Neural progenitor cell (in vitro differentiated cells): ENCODE measurements around the gene PSKH1.

Experiments used
- CTCF ChIP-seq: fragments of 200-600 bp; sonication (generic); IDR thresholded peaks from 2 replicates; pipeline ENCODE4 v1.5.1; 2017; ENCODE audit warnings: antibody characterized with exemption, mild to moderate bottlenecking
- EZH2 ChIP-seq: fragments of 200-600 bp; sonication (generic); IDR thresholded peaks from 2 replicates; pipeline ENCODE4 v1.6.1; 2017; ENCODE audit warnings: antibody characterized with exemption, mild to moderate bottlenecking, moderate library complexity

GRCh38 chr16:67917852-67918236 is 24.8 kb downstream of the PSKH1 start:
- no peak for TF ChIP-seq CTCF
- no peak for TF ChIP-seq EZH2
